Spleen (tissue), 11 donors: ENCODE data around the gene PTGER4. TPM values are rescaled to one million over a fixed set of nuclear protein-coding genes. Genes with fewer than 3 reads are reported as not detected.

Source experiments
- DNase-seq: peaks from one replicate; pipeline ENCODE4 v3.0.0-alpha.2; 2020
- H3K27ac ChIP-seq, 8 donors: fragments of 200-600 bp; sonication (generic) in 7 of 8; 1 replicate in 4 of 8; 2 replicates in 4 of 8; pipeline versions ENCODE4 v1.5.0 to v1.8.0; 2016 to 2021; ENCODE audit warnings: inconsistent platforms in 4 of 8, mild to moderate bottlenecking in 4 of 8, moderate library complexity in 1 of 8
- H3K27me3 ChIP-seq, 7 donors: fragments of 200-600 bp; sonication (generic) in 6 of 7; replicated peaks in 1 of 7; 1 replicate in 4 of 7; 2 replicates in 3 of 7; pipeline versions ENCODE4 v1.5.0 to v1.8.0; 2016 to 2021; ENCODE audit warnings: inconsistent platforms in 3 of 7, mild to moderate bottlenecking in 1 of 7
- H3K36me3 ChIP-seq, 6 donors: fragments of 200-600 bp; sonication (generic) in 5 of 6; 1 replicate in 4 of 6; 2 replicates in 2 of 6; pipeline versions ENCODE4 v1.5.0 to v1.8.0; 2016 to 2021; ENCODE audit warnings: inconsistent platforms in 2 of 6
- H3K4me1 ChIP-seq, 6 donors: fragments of 200-600 bp; sonication (generic) in 5 of 6; 1 replicate in 3 of 6; 2 replicates in 3 of 6; pipeline versions ENCODE4 v1.5.0 to v1.8.0; 2016 to 2021; ENCODE audit warnings: inconsistent platforms in 3 of 6
- H3K4me3 ChIP-seq, 8 donors: fragments of 200-600 bp; sonication (generic) in 7 of 8; 1 replicate in 4 of 8; 2 replicates in 4 of 8; pipeline versions ENCODE4 v1.5.0 to v1.8.0; 2016 to 2021; ENCODE audit warnings: inconsistent platforms in 4 of 8, mild to moderate bottlenecking in 4 of 8, moderate library complexity in 2 of 8
- H3K9me3 ChIP-seq, 8 donors: fragments of 200-600 bp; sonication (generic) in 7 of 8; 1 replicate in 4 of 8; 2 replicates in 4 of 8; pipeline versions ENCODE4 v1.5.0 to v1.8.0; 2016 to 2021; ENCODE audit warnings: inconsistent platforms in 4 of 8
- CTCF ChIP-seq, 11 experiments: fragments of 200-600 bp in 7 of 11; fragments of 450-650 bp in 4 of 11; sonication (generic) in 4 of 11; IDR thresholded peaks in 8 of 11; conservative IDR thresholded peaks in 3 of 11; 1 replicate in 7 of 11; 2 replicates in 4 of 11; pipeline versions ENCODE4 v1.4.0 to v1.8.0; 2016 to 2021; ENCODE audit warnings: antibody characterized with exemption in 11 of 11, inconsistent platforms in 4 of 11, mild to moderate bottlenecking in 1 of 11
- POLR2A ChIP-seq, 3 donors: fragments of 450-650 bp; IDR thresholded peaks; one replicate each; pipeline ENCODE4 v1.5.1; 2017; ENCODE audit warnings: antibody characterized with exemption in 3 of 3, mild to moderate bottlenecking in 1 of 3
- POLR2AphosphoS5 ChIP-seq, 3 donors: sonication (generic); formaldehyde crosslinking; IDR thresholded peaks; one replicate each; pipeline ENCODE4 v1.5.1; 2017; ENCODE audit warnings: antibody characterized with exemption in 3 of 3
- WGBS, 5 donors: extraction: QIAGEN DNeasy Blood & Tissue Kit in 3 of 5; methylation state at CpG; one replicate each; pipeline versions ENCODE4 v1.1.5 to v1.1.7; 2013 to 2018; 5-methylcytosine and 5-hydroxymethylcytosine counted together
- intact Hi-C: fragments of 100-400 bp; cut with DNase I; formaldehyde crosslinking; loops from one replicate; pipeline ENCODE4 v1.15.0; 2023; ENCODE audit warnings: low total_unique reads
- polyA plus RNA-seq, 3 donors: library from polyadenylated mRNA; stranded (reverse); fragments of 200-250 nt; gene quantifications; one replicate each; pipeline ENCODE4 v1.2.1, GENCODE V29; 2013
- total RNA-seq, 7 donors: library from RNA; depleted of rRNA in 3 of 7; stranded (reverse); fragments of >200 nt in 3 of 7; fragmentation: NEBNext Ultra II Directional in 4 of 7; extraction: Animal tissue kit (Norgen Biotek cat#: 25700) in 4 of 7; gene quantifications; one replicate each; pipeline versions ENCODE4 v1.1.0 to v1.2.1, GENCODE V29; 2016 to 2021
- donor health status: healthy with polysubstance abuse.
- donor health status: DM: no; HTN: no; CAD: no; lungs with moderate emphysema.
- donor health status: DM: no; HTN: no; CAD: no.
- donor health status: Bipolar disorder and iron deficiency.
- donor health status: healthy.
- donor health status: DM: no; HTN: no; CAD: no.
- donor health status: DM: yes; HTN: yes; CAD: no.

PTGER4 gene
- total and polyA plus RNA-seq, 10 donors = 4.2 to 108 (median 33.2) TPM

GRCh38 chr5:40656766-40657165 is 22.9 kb upstream of the PTGER4 start:
- Histone ChIP-seq H3K27ac (no peak overlapping the region), H3K27me3 (no peaks in the 10 kb centered on the region), H3K4me1 (peaks cover 0 to 38% (median 13%) of the 10 kb centered on the region in 6 donors), H3K36me3 (no peaks in the 10 kb centered on the region), H3K9me3 (no peaks in the 10 kb centered on the region), H3K4me3 (no peak overlapping the region)
- DNase-seq = no peak
- intact Hi-C loops = no loop called here
- no peak for TF ChIP-seq CTCF (IDR thresholded peaks at IDR 0.05 in 8 of 11, conservative IDR thresholded peaks at IDR 0.05 in 3 of 11)
- TF ChIP-seq POLR2AphosphoS5 (IDR thresholded peaks at IDR 0.05) = no peak

DNA sequence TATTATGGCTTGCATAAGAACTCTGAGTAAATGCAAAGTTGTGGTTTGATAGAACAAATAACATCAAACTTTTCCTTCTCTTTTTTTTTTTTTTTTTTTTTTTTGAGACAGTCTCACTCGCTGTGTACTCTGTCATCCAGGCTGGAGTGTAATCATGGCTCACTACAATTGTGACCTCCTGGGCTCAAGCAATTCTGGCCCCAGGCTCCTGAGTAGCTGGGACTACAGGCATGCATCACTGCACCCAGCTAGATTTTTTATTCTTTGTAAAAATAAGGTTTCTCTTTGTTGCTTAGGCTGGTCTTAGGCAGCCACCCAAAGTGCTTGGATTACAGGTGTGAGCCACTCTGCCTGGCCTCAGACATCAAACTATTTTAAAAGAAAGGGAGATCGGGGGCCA is 19.0 kb upstream of the PTGER4 start:
- H3K4me1 ChIP-seq = no peaks in the 10 kb centered on the region
- H3K9me3 ChIP-seq = no peaks in the 10 kb centered on the region
- intact Hi-C loops = no loop called here
- DNase-seq = no peak
- H3K36me3 ChIP-seq = no peaks in the 10 kb centered on the region
- no peak for TF ChIP-seq CTCF (IDR thresholded peaks at IDR 0.05 in 8 of 11, conservative IDR thresholded peaks at IDR 0.05 in 3 of 11)
- no peak for TF ChIP-seq POLR2A (IDR thresholded peaks at IDR 0.05)
- TF ChIP-seq POLR2AphosphoS5 (IDR thresholded peaks at IDR 0.05) = no peak
- WGBS, 5 donors = 74 to 95% (median 80%) methylated on average over 2 of the region's 2 CpGs
- no peak overlapping the region for H3K4me3 ChIP-seq
- H3K27me3 ChIP-seq = no peaks in the 10 kb centered on the region
- no peak overlapping the region for H3K27ac ChIP-seq

GRCh38 chr5:40665635-40666298 is 13.9 kb upstream of the PTGER4 start:
- Histone ChIP-seq H3K9me3 (no peaks in the 10 kb centered on the region), H3K4me3 (no peak overlapping the region), H3K36me3 (no peaks in the 10 kb centered on the region), H3K27me3 (no peaks in the 10 kb centered on the region), H3K4me1 (peaks cover 0 to 16% (median 9%) of the 10 kb centered on the region in 6 donors), H3K27ac (no peak overlapping the region)
- intact Hi-C loops = no loop called here
- no peak for TF ChIP-seq CTCF (IDR thresholded peaks at IDR 0.05 in 8 of 11, conservative IDR thresholded peaks at IDR 0.05 in 3 of 11)
- no peak for TF ChIP-seq POLR2AphosphoS5 (IDR thresholded peaks at IDR 0.05)
- no peak for TF ChIP-seq POLR2A (IDR thresholded peaks at IDR 0.05)
- 69 to 89% (median 86%) methylated on average over 3 of the region's 3 CpGs for WGBS, 5 donors
- no peak for DNase-seq

DNA sequence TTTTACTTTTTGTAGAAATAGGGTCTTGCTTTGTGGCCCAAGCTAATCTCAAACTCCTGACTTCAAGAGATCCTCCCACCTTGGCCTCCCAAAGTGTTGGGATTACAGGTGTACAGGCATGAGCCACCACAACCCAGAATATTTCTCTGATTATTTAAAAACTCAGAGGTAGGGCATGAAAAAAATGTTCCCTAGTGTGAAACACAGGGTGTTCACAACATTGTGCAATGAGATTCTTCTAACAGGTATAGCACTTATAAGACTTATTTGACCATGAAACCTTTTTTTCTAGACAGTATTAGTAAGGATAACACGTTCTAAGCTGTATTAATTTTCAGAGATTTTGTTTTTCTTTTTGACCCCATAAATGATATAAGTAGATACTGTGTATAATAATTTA is 13.1 kb upstream of the PTGER4 start:
- Histone ChIP-seq H3K36me3 (no peaks in the 10 kb centered on the region), H3K27me3 (no peaks in the 10 kb centered on the region), H3K4me1 (peaks cover 0 to 21% (median 9%) of the 10 kb centered on the region in 6 donors), H3K4me3 (no peak overlapping the region), H3K9me3 (no peaks in the 10 kb centered on the region), H3K27ac (no peak overlapping the region)
- no peak for DNase-seq
- TF ChIP-seq POLR2AphosphoS5 (IDR thresholded peaks at IDR 0.05) (no peak), CTCF (IDR thresholded peaks at IDR 0.05 in 8 of 11, conservative IDR thresholded peaks at IDR 0.05 in 3 of 11) (no peak), POLR2A (IDR thresholded peaks at IDR 0.05) (no peak)
- 71 to 83% (median 75%) methylated on average over 1 of the region's 1 CpG for WGBS, 5 donors
- intact Hi-C loops = no loop called here
